ENCODE data around the gene USP25. TPM values are rescaled to one million over a fixed set of nuclear protein-coding genes. Genes with fewer than 3 reads are reported as not detected.

Gene USP25
- total RNA-seq, 1 experiment from 2014 or later, result 13.4 TPM

- DNase-seq (ENCODE audit: low read depth), result no peak
These were observed 127.0 kb downstream of the USP25 start for GRCh38 chr21:15856813-15857212.

- DNase-seq (ENCODE audit: low read depth), result no peak
These were observed 128.0 kb downstream of the USP25 start for GRCh38 chr21:15857740-15858139.

- DNase-seq (ENCODE audit: low read depth), result no peak
These were observed 130.8 kb downstream of the USP25 start for GRCh38 chr21:15860541-15860940.

DNA sequence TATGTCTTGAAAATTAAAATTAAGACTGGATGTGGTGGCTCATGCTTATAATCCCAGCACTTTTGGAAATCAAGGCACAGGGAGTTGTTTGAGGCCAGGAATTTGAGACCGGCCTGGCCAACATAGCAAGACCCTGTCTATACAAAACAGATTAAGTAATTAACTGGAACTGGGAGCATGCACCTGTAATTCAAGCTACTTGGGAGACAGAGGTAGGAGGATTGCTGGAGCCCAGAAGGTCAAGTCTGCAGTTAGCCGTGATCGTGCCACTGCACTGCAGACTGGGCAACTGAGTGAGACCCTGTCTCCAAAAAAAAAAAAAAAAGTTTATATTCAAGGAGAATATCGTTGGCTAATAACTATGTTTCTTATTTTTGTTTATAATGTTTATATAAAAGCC is 139.2 kb downstream of the USP25 start:
- DNase-seq (ENCODE audit: low read depth), result no peak

DNA sequence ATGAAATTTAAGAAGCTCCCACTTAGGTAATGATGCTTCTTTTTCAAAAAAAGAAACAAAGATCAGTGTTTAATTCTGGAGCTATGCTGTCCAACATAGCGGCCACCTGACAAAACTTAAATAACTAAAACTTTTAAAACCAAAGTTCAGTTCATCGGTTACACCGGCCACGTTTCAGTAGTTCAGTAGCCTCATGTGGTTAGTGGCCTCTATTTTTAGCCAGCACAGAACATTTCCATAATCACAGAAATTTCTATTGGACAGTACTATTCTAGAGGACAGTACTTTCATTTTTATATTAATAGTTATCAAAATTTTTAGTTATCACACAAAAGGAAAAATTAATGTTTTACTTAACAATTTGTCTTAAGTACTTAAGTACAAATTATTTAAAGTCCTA is 141.0 kb downstream of the USP25 start:
- no peak for DNase-seq (ENCODE audit: low read depth)

DNA sequence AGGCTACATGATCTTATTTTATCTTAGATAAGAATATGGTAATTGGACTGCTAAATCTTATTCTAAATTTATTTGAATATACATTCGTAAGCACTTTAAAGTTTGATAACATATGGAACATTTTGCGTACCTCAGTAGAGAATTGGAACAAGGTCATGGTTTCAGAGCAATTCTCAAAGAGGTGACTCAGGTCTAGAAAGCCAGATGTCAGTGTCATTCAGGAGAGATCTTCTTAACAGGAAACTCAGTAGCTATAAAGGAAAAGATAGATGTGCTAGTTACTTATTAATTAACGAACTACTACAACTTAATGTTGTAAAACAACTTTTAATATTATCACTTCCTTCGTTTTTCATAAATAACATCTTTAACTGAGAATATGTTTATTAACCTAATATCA is 142.5 kb downstream of the USP25 start:
- DNase-seq (ENCODE audit: low read depth), result no peak

DNA sequence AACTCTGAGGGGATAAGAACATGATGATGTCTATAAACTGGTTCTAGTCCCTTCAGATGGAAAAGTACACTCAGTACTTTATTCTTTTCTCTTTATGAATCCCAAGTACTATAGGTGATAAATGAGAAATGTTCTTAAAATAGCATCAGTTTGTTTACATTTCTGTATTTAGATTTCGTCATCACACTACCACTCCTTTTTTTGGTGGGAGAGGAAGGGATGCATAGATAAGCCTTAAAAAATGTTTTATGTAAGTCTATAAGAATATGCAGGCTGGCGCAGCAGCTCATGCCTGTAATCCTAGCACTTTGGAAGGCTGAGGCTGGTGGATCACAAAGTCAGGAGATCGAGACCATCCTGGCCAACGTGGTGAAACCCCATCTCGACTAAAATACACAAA is 144.8 kb downstream of the USP25 start:
- no peak for DNase-seq (ENCODE audit: low read depth)

DNA sequence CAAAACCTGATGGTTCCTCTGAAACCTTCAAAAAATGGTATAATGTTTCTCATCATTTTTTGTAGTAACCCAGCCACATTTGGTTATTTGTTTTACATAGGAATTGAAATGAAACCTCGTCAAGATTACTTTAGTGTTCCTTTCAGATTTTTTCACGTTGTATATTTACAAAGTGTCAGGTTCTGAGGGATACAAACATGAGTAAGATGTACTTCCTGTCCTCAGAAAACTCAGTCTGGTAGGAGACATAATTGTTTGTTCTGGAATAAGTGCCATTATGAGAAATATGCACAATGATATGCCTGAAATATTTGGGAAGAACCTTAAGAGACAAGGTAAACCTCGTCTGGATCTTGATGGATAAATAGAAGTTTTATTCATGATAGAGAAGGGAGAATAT is 145.5 kb downstream of the USP25 start:
- DNase-seq (ENCODE audit: low read depth), result no peak

DNA sequence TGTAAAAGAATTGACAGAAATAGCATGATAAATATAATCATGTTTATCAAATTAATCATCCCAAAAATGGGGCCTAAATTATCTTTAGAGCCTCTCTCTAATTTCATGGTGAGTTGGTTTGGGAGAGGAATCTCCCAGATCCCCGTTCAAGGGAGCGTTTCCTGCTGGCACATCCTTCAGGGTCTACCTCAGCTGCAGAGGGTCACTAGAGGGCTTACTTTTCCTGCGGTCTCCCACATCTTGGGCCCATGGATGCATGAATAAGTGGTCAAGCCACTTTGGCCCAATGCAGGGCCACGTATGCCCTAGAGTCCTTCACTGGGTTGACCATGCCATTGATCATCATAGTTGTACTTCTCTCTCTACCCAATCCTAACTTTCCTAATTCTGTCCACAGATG is 164.1 kb downstream of the USP25 start:
- DNase-seq (ENCODE audit: low read depth), result no peak

GRCh38 chr21:15894596-15894995 is 164.8 kb downstream of the USP25 start:
- no peak for DNase-seq (ENCODE audit: low read depth)

GRCh38 chr21:15895142-15896106 is 165.6 kb downstream of the USP25 start:
- no peak for DNase-seq (ENCODE audit: low read depth)

DNA sequence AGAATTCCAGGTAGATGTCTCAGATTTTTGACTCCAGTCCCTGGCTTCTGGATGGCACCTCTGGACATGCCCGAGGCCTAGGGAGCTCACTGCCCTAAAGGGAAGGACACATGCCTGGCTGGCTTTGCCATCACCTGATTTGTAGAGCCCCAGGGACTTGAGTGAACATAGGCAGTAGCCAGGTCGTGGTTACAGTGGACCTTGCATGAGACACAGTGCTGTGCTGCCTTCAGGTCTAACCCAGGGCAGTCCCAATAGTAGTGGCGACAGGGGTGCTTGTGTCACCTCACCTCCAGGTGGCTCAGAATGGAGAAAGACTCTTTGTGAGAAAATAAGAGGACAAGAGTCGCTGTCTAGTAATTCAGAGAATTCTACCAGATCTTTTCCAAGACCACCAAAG is 166.7 kb downstream of the USP25 start:
- DNase-seq (ENCODE audit: low read depth), result no peak

DNA sequence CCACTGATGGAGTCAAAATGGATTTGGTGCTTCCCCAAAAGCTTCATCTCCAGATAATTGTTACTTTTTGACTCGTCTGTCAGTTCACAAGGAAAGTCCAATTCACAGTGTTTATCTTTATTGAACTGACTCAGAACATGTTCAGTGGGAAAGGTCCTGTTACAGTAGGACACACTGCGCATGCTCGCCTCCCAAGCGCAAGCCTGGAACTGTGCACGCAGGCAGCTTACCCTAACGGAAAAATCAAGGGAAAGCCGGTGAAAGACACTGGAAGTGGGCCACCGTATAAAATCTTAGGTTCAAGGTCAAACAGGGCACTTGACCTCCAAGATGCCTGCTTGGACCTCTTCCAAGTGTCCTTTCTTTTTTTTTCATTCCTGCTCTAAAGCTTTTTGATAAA is 174.6 kb downstream of the USP25 start:
- no peak for DNase-seq (ENCODE audit: low read depth)

DNA sequence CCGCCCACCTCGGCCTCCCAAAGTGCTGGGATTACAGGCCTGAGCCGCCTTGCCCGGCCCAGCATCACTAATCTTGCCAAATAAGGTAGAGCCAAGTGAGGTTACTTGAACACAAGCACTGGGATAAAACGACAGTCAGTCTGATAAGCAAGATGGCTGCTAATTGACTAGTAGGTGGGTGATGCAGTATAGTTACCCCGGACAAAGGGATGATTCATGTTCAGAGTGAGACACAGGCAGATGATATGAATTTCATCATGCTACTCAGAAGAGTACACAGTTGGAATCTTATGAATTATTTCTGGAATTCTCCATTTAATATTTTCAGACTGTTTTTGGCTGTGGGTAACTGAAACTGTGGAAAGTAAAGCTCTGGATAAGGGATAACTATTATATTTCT is 178.4 kb downstream of the USP25 start:
- DNase-seq (ENCODE audit: low read depth), result peak; percentile 14

DNA sequence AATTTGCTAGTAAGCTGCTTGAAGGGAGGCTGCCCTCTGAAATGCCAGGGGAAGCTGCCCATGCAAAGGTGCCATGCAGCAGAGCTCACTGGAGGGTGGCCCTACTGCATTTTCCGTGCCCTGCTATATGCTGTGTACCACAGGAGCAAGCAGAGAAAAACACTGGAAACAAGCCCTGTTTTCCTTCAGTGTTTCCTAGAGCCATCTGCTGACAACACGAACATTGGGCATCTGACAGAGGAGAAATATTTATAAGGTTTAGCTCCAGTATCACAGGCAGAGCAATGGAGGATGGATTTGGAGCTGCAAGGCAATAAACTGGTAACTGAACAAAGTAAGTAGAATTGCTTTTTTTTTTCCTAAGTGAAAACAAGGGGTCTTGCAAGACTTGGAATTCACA is 198.4 kb downstream of the USP25 start:
- no peak for DNase-seq (ENCODE audit: low read depth)

DNA sequence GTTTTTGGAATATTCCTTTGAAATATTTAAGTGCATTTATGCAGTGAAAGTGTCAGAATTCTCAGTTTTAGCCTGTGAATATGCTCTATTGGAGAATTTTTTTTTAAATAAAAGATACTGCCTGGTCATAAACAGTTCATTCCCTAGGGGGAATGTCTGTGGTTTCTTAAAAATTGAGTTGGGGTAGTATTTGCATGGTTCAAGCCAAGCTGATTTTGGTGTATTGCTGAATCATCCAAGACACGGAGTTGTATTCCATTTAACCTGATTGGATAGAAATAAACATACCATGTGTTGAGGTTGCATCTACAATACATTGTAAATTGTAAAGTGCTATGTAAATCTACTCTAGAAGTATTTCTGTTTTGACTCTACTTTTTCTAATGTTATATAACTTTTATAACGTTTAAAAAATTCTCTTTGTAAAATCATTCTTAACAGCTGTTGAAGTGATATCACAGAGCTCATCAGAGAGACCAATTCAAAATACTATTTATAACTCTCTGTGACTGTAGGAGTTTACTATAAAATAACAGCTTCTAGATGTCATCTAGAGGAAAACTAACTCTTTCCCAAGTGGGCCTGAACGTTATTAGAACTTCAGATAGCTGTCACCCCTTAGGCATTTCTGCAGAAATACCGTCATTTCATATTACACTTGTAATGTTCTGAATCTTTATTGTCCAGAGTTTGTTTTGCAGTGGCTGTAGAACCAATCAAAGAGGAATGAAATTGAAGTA is 199.1 kb downstream of the USP25 start:
- DNase-seq (ENCODE audit: low read depth), result no peak

DNA sequence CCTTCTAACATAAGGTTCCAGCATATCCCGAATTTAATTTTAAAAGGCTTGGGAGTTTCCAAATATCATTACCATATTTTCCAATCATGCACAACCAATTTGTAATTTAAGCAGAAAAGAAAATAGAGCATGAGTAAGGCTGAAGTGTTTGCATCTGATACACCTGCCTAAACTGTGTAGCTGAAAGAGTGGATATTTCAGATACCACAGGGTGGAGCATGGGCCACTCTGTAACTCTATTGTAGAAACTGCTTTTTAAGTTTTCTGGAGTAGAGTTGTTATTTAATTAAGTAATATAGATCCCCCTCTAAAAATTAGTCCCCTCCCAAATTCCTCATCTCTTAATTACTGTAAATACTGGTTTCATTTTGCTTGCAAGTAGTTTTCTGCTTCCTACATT is 199.8 kb downstream of the USP25 start:
- no peak for DNase-seq (ENCODE audit: low read depth)

Data from Daoy (cell line).